ENCODE data around the gene WNT4.

GRCh38 chr1:22089787-22090186 lies 53.1 kb downstream of the WNT4 start:
- no peak for TF ChIP-seq EZH2 (IDR thresholded peaks at IDR 0.05)
- TF ChIP-seq POLR2AphosphoS5 (IDR thresholded peaks at IDR 0.05; ENCODE audit: low read depth, low read length) = no peak
- TF ChIP-seq, protein P1, sequence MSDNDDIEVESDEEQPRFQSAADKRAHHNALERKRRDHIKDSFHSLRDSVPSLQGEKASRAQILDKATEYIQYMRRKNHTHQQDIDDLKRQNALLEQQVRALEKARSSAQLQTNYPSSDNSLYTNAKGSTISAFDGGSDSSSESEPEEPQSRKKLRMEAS (IDR thresholded peaks at IDR 0.05) = no peak
- no peak for TF ChIP-seq TCF7L2 (IDR thresholded peaks at IDR 0.05; ENCODE audit: borderline replicate concordance, extremely low read depth, insufficient read depth, insufficient read length)
- TF ChIP-seq, protein P2, sequence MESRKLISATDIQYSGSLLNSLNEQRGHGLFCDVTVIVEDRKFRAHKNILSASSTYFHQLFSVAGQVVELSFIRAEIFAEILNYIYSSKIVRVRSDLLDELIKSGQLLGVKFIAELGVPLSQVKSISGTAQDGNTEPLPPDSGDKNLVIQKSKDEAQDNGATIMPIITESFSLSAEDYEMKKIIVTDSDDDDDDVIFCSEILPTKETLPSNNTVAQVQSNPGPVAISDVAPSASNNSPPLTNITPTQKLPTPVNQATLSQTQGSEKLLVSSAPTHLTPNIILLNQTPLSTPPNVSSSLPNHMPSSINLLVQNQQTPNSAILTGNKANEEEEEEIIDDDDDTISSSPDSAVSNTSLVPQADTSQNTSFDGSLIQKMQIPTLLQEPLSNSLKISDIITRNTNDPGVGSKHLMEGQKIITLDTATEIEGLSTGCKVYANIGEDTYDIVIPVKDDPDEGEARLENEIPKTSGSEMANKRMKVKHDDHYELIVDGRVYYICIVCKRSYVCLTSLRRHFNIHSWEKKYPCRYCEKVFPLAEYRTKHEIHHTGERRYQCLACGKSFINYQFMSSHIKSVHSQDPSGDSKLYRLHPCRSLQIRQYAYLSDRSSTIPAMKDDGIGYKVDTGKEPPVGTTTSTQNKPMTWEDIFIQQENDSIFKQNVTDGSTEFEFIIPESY (IDR thresholded peaks at IDR 0.05; ENCODE audit: extremely low read depth, insufficient replicate concordance, low read length) = no peak

All from HCT116 (cell line).